ENCODE data around the gene MGAT4C.

Gene MGAT4C

DNA sequence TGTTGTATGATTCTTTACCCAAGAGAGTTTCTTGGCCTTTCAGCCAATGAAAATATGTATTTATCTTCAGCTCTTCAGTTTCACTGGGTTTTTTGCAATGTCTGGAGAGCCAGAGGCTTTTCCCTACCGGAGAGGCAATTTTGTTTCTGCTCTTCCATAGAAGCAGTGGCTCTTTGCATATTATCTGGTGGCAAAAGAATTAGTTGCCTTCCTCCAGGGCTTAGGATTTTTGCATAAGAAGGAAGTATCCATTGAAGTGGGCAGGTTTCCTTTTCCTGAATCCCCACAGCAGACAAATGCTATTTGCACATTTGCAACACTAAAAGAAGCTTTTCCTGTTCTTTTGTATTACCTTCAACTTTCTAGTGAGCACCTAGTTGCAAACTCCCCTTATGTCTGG, 306.9 kb downstream of the MGAT4C start:
- TF ChIP-seq GATA1 (IDR thresholded peaks at IDR 0.05; ENCODE audit: low read depth, low read length) (no peak), POLR2A (IDR thresholded peaks at IDR 0.05; ENCODE audit: low read length) (no peak)

GRCh38 chr12:85948340-85948739, 307.9 kb downstream of the MGAT4C start:
- DNase-seq: no peak
- no peak for TF ChIP-seq POLR2A (IDR thresholded peaks at IDR 0.05; ENCODE audit: low read length)
- TF ChIP-seq GATA1 (IDR thresholded peaks at IDR 0.05; ENCODE audit: low read depth, low read length): no peak

More for the DNA sequence above, 306.9 kb downstream of the MGAT4C start:
- DNase-seq: no peak

GRCh38 chr12:85947286-85947685, 308.9 kb downstream of the MGAT4C start:
- TF ChIP-seq POLR2A (IDR thresholded peaks at IDR 0.05; ENCODE audit: low read length) (no peak), GATA1 (IDR thresholded peaks at IDR 0.05; ENCODE audit: low read depth, low read length) (no peak)
- no peak for DNase-seq

DNA sequence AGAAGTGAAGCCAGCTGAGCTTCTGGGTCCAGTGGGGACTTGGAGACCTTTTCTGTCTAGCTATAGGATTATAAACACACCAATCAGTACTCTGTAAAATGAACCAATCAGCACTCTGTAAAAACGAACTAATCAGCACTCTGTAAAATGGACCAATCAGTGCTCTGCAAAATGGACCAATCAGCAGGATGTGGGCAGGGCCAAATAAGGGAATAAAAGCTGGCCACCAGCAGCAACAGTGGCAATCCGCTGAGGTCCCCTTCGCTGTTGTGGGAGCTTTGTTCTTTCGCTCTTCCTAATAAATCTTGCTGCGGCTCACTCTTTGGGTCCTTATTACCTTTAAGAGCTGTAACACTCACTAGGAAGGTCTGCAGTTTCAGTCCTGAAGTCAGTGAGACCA, 309.8 kb downstream of the MGAT4C start:
- TF ChIP-seq GATA1 (IDR thresholded peaks at IDR 0.05; ENCODE audit: low read depth, low read length) (no peak), POLR2A (IDR thresholded peaks at IDR 0.05; ENCODE audit: low read length) (no peak)
- no peak for DNase-seq

DNA sequence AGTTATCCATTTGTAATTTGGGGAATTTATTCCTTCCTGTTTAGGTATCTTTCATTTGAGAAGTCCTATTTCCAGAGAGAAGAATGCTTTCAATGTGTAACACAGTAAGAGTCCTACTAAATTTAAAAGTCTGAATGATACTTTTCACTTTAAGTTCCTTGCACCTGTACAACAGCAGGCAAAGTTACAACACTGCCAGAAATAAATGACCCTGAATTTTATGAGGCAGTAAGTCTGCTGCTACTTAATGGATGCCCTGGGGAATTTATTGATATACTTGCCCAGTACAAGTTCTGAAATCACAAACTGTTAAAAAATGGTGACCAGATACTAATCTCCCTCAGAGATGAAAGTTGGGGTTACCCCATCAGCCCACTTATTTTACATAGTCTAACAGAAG, 329.0 kb downstream of the MGAT4C start:
- TF ChIP-seq GATA1 (IDR thresholded peaks at IDR 0.05; ENCODE audit: low read depth, low read length) (no peak), POLR2A (IDR thresholded peaks at IDR 0.05; ENCODE audit: low read length) (no peak)
- no peak for DNase-seq

- peak in 1 of 2 experiments; percentile 17 for DNase-seq
- TF ChIP-seq GATA1 (IDR thresholded peaks at IDR 0.05; ENCODE audit: low read depth, low read length) (no peak), POLR2A (IDR thresholded peaks at IDR 0.05; ENCODE audit: low read length) (no peak)
Observed at GRCh38 chr12:85923767-85924331, 332.3 kb downstream of the MGAT4C start.

- TF ChIP-seq POLR2A (IDR thresholded peaks at IDR 0.05; ENCODE audit: low read length) (no peak), GATA1 (IDR thresholded peaks at IDR 0.05; ENCODE audit: low read depth, low read length) (no peak)
- peak; percentile 5 to 34 for DNase-seq
Observed at GRCh38 chr12:85920324-85920947, 335.8 kb downstream of the MGAT4C start.

Measured in erythroblast (primary cell).